Neuronal stem cell (in vitro differentiated cells): ENCODE results near the gene ESYT2.

Experiments used
- DNase-seq: peaks from one replicate; pipeline ENCODE4 v3.0.0-alpha.2; 2013; ENCODE audit warnings: low spot score
- H2AFZ ChIP-seq: one replicate; pipeline ENCODE4 v1.6.1; 2013; ENCODE audit warnings: mild to moderate bottlenecking, low read length, inconsistent platforms
- H2AK5ac ChIP-seq: 2 replicates; pipeline ENCODE4 v1.6.1; 2013; ENCODE audit warnings: low read depth, mild to moderate bottlenecking, inconsistent platforms, low read length, moderate library complexity, mixed read lengths
- H2BK120ac ChIP-seq: 2 replicates; pipeline ENCODE4 v1.6.1; 2013; ENCODE audit warnings: low read depth, mild to moderate bottlenecking, inconsistent platforms, low read length, moderate library complexity, mixed read lengths
- H2BK12ac ChIP-seq: one replicate; pipeline ENCODE4 v1.6.1; 2013; ENCODE audit warnings: low read length, inconsistent platforms
- H2BK15ac ChIP-seq: 2 replicates; pipeline ENCODE4 v1.6.1; 2013; ENCODE audit warnings: mild to moderate bottlenecking, low read length, inconsistent platforms, mixed read lengths
- H2BK5ac ChIP-seq: one replicate; pipeline ENCODE4 v1.6.1; 2013; ENCODE audit warnings: inconsistent platforms, mild to moderate bottlenecking, low read length, moderate library complexity
- H3K14ac ChIP-seq: one replicate; pipeline ENCODE4 v1.6.1; 2013; ENCODE audit warnings: low read length, inconsistent platforms
- H3K18ac ChIP-seq: 2 replicates; pipeline ENCODE4 v1.6.1; 2013; ENCODE audit warnings: low read length, inconsistent platforms
- H3K23ac ChIP-seq: 2 replicates; pipeline ENCODE4 v1.6.1; 2013; ENCODE audit warnings: low read depth, mild to moderate bottlenecking, mixed read lengths, low read length, inconsistent platforms; ENCODE audit not compliant: poor library complexity
- H3K27ac ChIP-seq: replicated peaks from 3 replicates; pipeline ENCODE4 v1.5.1; 2013; ENCODE audit warnings: low read length, inconsistent platforms
- H3K27me3 ChIP-seq, 3 experiments: 2 replicates each; pipeline ENCODE4 v1.6.1; 2013; ENCODE audit warnings: low read length in 3 of 3, mild to moderate bottlenecking in 2 of 3, inconsistent platforms in 1 of 3, low read depth in 1 of 3, mixed read lengths in 1 of 3, moderate library complexity in 1 of 3; ENCODE audit not compliant: control insufficient read depth in 3 of 3, insufficient read depth in 3 of 3
- H3K36me3 ChIP-seq, 2 donors: replicated peaks in 1 of 2; 2 replicates each; pipeline ENCODE4 v1.6.1; 2013; ENCODE audit warnings: low read length in 2 of 2; ENCODE audit not compliant: control insufficient read depth in 2 of 2, insufficient read depth in 2 of 2
- H3K4ac ChIP-seq: 2 replicates; pipeline ENCODE4 v1.6.1; 2013; ENCODE audit warnings: inconsistent platforms, mild to moderate bottlenecking, low read length, moderate library complexity
- H3K4me1 ChIP-seq, 2 donors: 1 replicate in 1 of 2; 2 replicates in 1 of 2; pipeline ENCODE4 v1.6.1; 2013; ENCODE audit warnings: low read length in 2 of 2, low read depth in 1 of 2; ENCODE audit not compliant: control insufficient read depth in 2 of 2, insufficient read depth in 1 of 2
- H3K4me2 ChIP-seq: one replicate; pipeline ENCODE4 v1.6.1; 2013; ENCODE audit warnings: mild to moderate bottlenecking, low read length, inconsistent platforms; ENCODE audit not compliant: insufficient read depth, poor library complexity, severe bottlenecking
- H3K4me3 ChIP-seq, 2 donors: 2 replicates each; pipeline ENCODE4 v1.5.1; 2013; ENCODE audit warnings: low read length in 2 of 2, mild to moderate bottlenecking in 2 of 2, inconsistent platforms in 1 of 2, moderate library complexity in 1 of 2
- H3K79me1 ChIP-seq: one replicate; pipeline ENCODE4 v1.6.1; 2013; ENCODE audit warnings: low read depth, mild to moderate bottlenecking, inconsistent platforms, low read length, moderate library complexity
- H3K9ac ChIP-seq: one replicate; pipeline ENCODE4 v1.6.1; 2013; ENCODE audit warnings: mild to moderate bottlenecking, low read depth, low read length, inconsistent platforms; ENCODE audit not compliant: poor library complexity
- H3K9me3 ChIP-seq, 2 donors: replicated peaks in 1 of 2; 2 replicates each; pipeline versions ENCODE3 to v1.6.1; 2013; ENCODE audit warnings: low read length in 2 of 2, mild to moderate bottlenecking in 2 of 2, inconsistent platforms in 1 of 2, low read depth in 1 of 2, mixed read lengths in 1 of 2, moderate library complexity in 1 of 2; ENCODE audit not compliant: control insufficient read depth in 2 of 2, insufficient read depth in 1 of 2
- H4K8ac ChIP-seq: one replicate; pipeline ENCODE4 v1.6.1; 2013; ENCODE audit warnings: low read depth, mild to moderate bottlenecking, inconsistent platforms, low read length, moderate library complexity
- H4K91ac ChIP-seq: one replicate; pipeline ENCODE4 v1.6.1; 2013; ENCODE audit warnings: low read length, low read depth, mild to moderate bottlenecking, inconsistent platforms; ENCODE audit not compliant: poor library complexity
- WGBS, 2 donors: extraction: QIAGEN DNeasy Blood & Tissue Kit; methylation state at CpG; one replicate each; pipeline ENCODE4 v1.1.7; 2013; ENCODE audit warnings: missing lambda C conversion rate in 2 of 2, mixed read lengths in 1 of 2; ENCODE audit not compliant: insufficient read length in 2 of 2, insufficient replicate concordance in 1 of 2; ENCODE audit errors: extremely low coverage in 2 of 2; 5-methylcytosine and 5-hydroxymethylcytosine counted together

The ESYT2 gene

GRCh38 chr7:158846304-158846703 lies 17.0 kb upstream of the ESYT2 start:
- Histone ChIP-seq H3K9me3 (peaks cover 6 to 12% of the 10 kb centered on the region in 2 donors), H3K14ac (no peak overlapping the region), H2BK15ac (no peak overlapping the region), H2BK120ac (no peak overlapping the region), H4K91ac (no peak overlapping the region), H2AK5ac (no peak overlapping the region), H3K4me1 (peaks cover 2 to 5% of the 10 kb centered on the region in 2 donors), H3K27ac (no peak overlapping the region), H3K23ac (no peak overlapping the region), H3K9ac (no peak overlapping the region), H3K79me1 (no peaks in the 10 kb centered on the region), H3K36me3 (no peaks in the 10 kb centered on the region), H2AFZ (no peak overlapping the region), H3K4ac (no peak overlapping the region), H3K4me2 (no peak overlapping the region), H3K18ac (no peak overlapping the region), H2BK12ac (no peak overlapping the region), H4K8ac (no peak overlapping the region), H2BK5ac (no peak overlapping the region), H3K27me3 (no peaks in the 10 kb centered on the region), H3K4me3 (no peak overlapping the region)
- no peak for DNase-seq

GRCh38 chr7:158843771-158844170 lies 14.5 kb upstream of the ESYT2 start:
- Histone ChIP-seq H3K4me1 (peaks cover 0 to 5% of the 10 kb centered on the region in 2 donors), H2AK5ac (no peak overlapping the region), H4K91ac (no peak overlapping the region), H3K79me1 (no peaks in the 10 kb centered on the region), H3K27me3 (no peaks in the 10 kb centered on the region), H3K14ac (no peak overlapping the region), H3K4me2 (no peak overlapping the region), H3K4ac (no peak overlapping the region), H2AFZ (peak overlapping the region; percentile 54), H3K9ac (no peak overlapping the region), H2BK5ac (no peak overlapping the region), H3K9me3 (peaks cover 4 to 12% of the 10 kb centered on the region in 2 donors), H3K23ac (no peak overlapping the region), H4K8ac (no peak overlapping the region), H3K18ac (no peak overlapping the region), H2BK12ac (no peak overlapping the region), H2BK15ac (no peak overlapping the region), H3K27ac (no peak overlapping the region), H3K36me3 (no peaks in the 10 kb centered on the region), H2BK120ac (no peak overlapping the region), H3K4me3 (no peak overlapping the region)
- WGBS, 2 donors: no CpG with 5 or more reads among the region's 4 CpGs
- DNase-seq: no peak

- no peak overlapping the region for H2BK12ac ChIP-seq
- no peak overlapping the region for H3K18ac ChIP-seq
- peaks cover 2 to 13% of the 10 kb centered on the region in 2 donors for H3K9me3 ChIP-seq
- WGBS, 2 donors: no CpG with 5 or more reads among the region's 4 CpGs
- H4K8ac ChIP-seq: no peak overlapping the region
- peaks cover 0 to 5% of the 10 kb centered on the region in 2 donors for H3K4me1 ChIP-seq
- no peaks in the 10 kb centered on the region for H3K36me3 ChIP-seq
- H3K4ac ChIP-seq: no peak overlapping the region
- no peak overlapping the region for H3K27ac ChIP-seq
- no peak overlapping the region for H2AK5ac ChIP-seq
- H3K27me3 ChIP-seq: no peaks in the 10 kb centered on the region
- no peak overlapping the region for H3K23ac ChIP-seq
- DNase-seq: no peak
- H2AFZ ChIP-seq: no peak overlapping the region
- H2BK5ac ChIP-seq: no peak overlapping the region
- no peak overlapping the region for H3K14ac ChIP-seq
- H3K9ac ChIP-seq: no peak overlapping the region
- H3K79me1 ChIP-seq: no peaks in the 10 kb centered on the region
- no peak overlapping the region for H3K4me3 ChIP-seq
- no peak overlapping the region for H3K4me2 ChIP-seq
- no peak overlapping the region for H2BK120ac ChIP-seq
- H2BK15ac ChIP-seq: no peak overlapping the region
- no peak overlapping the region for H4K91ac ChIP-seq
Measured at GRCh38 chr7:158842486-158842885, 13.2 kb upstream of the ESYT2 start.

- Histone ChIP-seq H3K4me1 (peaks cover 0 to 5% of the 10 kb centered on the region in 2 donors), H2AFZ (peak overlapping the region; percentile 72), H2AK5ac (no peak overlapping the region)
Measured at GRCh38 chr7:158840604-158841003, 11.3 kb upstream of the ESYT2 start.

More at GRCh38 chr7:158840604-158841003, 11.3 kb upstream of the ESYT2 start:
- H2BK5ac ChIP-seq: no peak overlapping the region
- no peak overlapping the region for H3K18ac ChIP-seq
- H3K9ac ChIP-seq: no peak overlapping the region
- no peak overlapping the region for H3K14ac ChIP-seq
- no peak overlapping the region for H3K4ac ChIP-seq
- H3K27ac ChIP-seq: no peak overlapping the region
- H3K79me1 ChIP-seq: no peaks in the 10 kb centered on the region
- no peak overlapping the region for H4K8ac ChIP-seq
- no peak for DNase-seq
- no peak overlapping the region for H2BK120ac ChIP-seq
- H3K23ac ChIP-seq: no peak overlapping the region
- no CpG with 5 or more reads among the region's 8 CpGs for WGBS, 2 donors
- H3K27me3 ChIP-seq: no peaks in the 10 kb centered on the region
- H3K4me2 ChIP-seq: no peak overlapping the region
- H2BK15ac ChIP-seq: peak overlapping the region; percentile 78
- no peaks in the 10 kb centered on the region for H3K36me3 ChIP-seq
- no peak overlapping the region for H3K4me3 ChIP-seq
- no peak overlapping the region for H2BK12ac ChIP-seq
- no peak overlapping the region for H4K91ac ChIP-seq
- H3K9me3 ChIP-seq: peaks cover 0 to 5% of the 10 kb centered on the region in 2 donors
